NCI-H345 treated with DMSO at 0.1 percent for 48 hours (cell line): Measurements from ENCODE around the gene TRIO.
A peak's percentile ranks its signal among the peaks of the same experiment; 100 is the strongest.

Experiments
- DNase-seq: peaks from one replicate; lab custom pipeline; 2025; ENCODE audit not compliant: unreplicated experiment; lab: John Stamatoyannopoulos, UW

TRIO gene

GRCh38 chr5:14260637-14261036 lies 117.5 kb downstream of the TRIO start:
- no peak for DNase-seq

DNA sequence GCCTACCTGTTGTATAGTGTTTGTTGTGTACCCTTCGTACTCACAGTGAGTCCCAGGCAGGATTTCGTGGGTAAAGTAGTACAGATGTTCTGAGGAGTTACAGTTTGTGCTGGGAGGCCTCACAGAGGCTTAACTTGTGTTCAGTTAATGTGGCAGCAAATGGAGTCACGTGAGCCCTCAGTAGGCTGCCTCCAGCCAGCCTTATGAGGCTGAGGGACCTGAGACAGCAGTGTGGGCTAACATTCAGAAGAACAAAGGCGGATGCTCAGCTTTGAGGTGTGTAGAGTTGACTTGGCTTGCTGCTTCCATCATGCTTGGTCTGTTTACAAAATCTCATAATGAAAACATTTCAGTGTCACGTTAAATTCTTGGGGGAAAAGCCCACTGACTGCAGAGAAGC lies 118.1 kb downstream of the TRIO start:
- DNase-seq: no peak

DNA sequence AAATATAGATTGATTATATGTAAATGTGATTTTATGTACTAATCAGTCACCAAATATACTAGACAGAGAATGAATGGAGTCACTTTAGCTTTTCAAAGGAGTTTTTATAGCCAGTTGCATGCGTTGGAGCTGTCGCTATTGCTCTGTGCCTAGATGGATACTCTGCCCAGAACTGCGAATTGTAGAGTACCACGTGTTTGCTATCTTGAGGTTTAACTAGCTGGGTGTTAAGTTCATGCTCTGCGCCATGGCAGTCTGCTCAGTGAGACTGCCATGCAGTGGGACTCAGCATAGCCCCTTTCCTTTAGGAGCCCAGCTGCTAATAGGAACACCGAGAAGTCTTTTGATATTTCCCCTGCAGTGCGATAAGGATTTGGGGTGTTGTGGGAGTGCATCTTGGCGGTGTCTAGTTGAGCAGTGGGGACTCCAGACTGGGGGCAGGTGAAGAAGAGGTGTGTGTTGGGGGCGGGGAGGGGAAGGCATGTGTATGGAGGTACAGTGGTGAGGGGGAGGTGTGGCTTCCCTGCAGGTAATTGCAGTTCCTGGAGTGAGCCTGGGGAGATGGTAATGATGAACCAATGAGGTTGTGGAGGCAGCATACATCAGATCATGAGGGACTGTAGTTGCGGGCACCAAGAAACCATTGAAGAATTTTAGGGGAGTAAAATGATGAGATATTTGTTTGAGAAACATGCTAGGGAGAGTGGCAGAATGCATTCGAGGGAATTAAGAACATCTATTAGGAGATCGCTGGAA lies 118.9 kb downstream of the TRIO start:
- no peak for DNase-seq

DNA sequence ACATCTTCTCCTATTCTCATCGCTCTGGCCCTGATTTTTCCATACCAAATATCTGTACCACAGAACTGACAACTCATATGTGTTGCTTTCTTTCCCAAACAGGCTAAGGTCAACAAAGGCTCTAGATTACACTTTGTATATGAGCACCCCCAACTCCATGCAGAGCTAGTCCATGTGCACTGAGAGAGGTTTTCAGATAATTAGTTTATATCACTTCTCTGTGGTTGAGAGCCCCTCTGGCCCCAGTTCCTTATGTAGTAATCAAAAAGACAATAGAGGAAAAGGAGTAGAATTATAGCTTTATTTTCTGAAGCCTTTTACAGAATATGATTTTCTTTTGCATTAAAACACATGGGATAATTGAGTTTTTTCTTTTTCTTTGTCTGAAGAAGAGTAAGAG lies 120.0 kb downstream of the TRIO start:
- no peak for DNase-seq

DNA sequence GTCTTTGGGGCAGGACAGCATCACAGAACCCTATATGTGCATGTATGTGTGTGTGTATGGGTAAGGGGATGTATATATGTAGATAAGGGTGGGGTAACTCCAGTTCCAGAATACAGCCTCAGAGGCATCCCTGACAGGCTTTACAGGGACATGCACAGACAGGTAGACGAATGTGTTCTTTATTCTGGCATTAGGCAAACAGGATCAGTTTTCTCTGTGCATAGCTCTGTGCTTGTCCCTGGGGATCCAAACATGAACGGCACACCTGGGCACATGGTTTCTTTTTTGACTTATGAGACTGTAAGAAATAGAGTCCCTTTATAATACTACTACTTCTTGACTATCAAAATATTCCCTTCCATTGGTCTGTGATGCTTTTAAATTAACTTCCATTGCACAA lies 120.6 kb downstream of the TRIO start:
- DNase-seq: peak; percentile 72

DNA sequence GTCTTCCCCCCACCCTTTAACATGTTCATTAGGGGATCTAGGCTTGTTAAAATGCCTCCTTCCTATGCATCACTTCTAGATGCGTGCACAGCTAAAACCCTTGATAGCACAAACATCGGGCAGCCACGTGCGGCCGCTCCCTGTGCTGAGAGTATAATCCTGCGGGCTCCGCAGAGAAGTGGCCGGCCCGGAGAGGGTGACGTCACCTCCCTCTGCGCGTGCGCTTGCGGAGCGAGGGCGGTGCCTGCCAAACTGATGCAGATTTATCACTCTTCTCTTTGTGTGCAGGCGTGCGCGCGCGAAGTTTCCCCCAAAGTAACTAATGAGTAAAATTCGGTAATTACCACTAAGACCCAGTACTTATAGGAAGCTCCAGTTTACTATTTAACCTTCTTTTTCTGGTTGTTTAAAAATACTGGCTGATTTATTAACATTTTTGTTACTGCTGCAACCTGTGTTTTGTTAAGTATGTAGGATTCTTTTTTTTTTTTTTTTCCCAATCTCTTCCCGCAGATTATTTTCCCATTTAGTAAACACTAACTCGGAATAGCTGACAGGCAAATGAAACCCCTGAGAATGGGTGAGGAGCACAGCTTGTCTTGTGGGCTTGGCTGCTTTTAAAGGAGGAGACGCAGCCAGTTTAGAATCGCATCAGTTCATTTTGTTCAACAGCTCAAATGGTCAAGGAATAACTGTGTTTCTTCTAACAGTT lies 121.6 kb downstream of the TRIO start:
- DNase-seq: peak; percentile 87

GRCh38 chr5:14265570-14265969 lies 122.4 kb downstream of the TRIO start:
- no peak for DNase-seq

DNA sequence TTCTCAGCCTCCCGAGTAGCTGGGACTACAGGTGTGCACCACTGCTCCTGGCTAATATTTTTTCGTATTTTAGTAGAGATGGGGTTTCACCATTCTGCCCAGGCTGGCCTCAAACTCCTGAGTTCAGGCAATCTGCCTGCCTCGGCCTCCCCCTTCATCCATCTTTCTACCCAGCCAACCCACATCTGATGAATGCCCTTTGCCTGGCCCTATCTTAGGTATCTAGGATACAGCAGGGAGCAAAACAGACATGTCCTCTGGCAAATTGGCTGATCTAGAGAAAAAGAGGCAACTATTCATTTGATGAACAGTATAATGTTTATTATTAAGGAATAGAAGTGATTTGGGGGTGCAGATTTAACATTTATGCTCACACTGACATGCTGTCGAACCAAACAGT lies 123.0 kb downstream of the TRIO start:
- no peak for DNase-seq

GRCh38 chr5:14266686-14267085 lies 123.5 kb downstream of the TRIO start:
- no peak for DNase-seq

DNA sequence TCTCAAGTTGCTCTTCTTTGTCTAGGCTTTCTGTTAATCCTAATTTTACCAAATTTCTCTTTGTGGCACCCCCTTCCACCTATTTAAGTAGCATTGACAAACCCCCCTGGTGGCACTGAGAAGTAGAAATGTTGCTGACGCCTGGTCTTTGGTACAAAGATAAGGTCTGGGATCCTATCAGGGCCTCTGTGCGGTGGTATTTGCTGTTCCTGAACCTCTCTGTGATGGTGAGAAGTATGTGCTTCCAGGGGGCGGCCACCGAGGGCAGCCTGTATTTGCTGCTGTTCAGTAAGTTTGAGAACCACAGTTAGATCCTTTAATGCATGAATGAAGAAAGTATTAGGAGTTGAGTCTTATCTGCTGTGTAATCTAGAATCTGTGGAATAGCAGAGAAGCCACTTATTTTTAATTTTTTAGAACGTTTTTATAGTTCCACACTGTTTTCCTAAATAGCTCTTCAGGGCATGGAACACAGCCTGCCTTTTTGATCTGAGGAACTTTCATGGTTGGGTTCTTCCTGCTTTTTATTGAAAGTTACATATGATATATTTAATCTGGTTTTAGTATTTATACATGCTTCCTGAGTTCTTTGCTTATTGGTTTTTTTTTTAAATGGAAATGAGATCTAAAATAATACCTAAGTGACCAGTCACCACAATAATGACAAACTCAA lies 124.2 kb downstream of the TRIO start:
- no peak for DNase-seq

DNA sequence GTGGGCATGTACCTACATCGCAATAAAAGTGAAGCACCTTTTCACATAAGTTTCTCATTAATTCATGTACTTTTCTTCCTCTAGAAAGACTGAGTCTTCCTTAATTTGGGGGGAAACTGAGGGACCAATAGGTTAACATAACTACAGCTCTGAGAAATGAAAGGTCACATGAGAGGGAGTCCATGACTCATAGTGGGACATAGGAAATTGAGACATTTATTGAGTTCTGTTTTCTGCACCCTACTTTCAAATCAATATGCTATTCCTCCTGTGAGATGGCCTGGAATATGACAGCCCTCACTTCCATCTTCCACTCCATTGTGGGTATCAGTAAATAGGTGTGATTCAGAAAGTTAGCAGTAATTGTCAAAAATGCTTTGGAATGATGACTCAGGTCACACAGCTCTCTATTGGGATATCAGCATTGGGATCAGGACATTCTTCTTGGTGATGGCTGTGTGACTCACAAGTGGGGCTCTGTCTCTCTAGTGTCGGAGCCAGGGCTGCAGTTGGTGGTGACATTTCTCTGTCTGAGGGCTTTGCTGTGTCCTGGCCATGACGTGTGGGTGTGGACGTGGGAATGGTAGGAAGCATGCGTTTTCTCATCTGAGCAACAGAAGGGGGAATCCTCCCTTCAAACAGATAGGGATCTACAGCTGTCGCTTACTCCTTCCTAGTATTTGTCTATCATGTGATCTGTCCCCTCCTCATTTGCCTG lies 125.0 kb downstream of the TRIO start:
- DNase-seq: no peak

- DNase-seq: no peak
Observed at GRCh38 chr5:14268738-14269137, 125.6 kb downstream of the TRIO start.

DNA sequence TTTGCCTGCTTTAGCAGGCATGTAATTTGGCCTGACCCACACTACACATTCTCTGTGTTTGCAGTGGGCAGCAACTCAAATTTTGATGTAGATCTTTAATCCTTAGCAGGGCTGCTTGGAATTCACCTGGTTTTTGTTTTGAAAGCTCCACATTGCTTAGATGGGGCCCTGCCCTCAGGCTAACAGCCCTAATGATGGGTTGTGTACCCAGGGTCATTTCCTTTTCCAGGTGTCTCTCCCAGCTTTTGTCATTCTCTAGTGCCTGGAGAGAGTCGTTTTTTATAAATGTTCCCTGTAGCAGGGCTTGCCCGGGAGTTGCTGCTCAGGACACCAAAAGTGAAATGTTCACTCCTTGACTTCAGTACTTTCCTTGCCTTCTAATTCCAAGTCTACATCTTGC lies 126.3 kb downstream of the TRIO start:
- no peak for DNase-seq

GRCh38 chr5:14270209-14270702 lies 127.1 kb downstream of the TRIO start:
- peak; percentile 38 for DNase-seq

DNA sequence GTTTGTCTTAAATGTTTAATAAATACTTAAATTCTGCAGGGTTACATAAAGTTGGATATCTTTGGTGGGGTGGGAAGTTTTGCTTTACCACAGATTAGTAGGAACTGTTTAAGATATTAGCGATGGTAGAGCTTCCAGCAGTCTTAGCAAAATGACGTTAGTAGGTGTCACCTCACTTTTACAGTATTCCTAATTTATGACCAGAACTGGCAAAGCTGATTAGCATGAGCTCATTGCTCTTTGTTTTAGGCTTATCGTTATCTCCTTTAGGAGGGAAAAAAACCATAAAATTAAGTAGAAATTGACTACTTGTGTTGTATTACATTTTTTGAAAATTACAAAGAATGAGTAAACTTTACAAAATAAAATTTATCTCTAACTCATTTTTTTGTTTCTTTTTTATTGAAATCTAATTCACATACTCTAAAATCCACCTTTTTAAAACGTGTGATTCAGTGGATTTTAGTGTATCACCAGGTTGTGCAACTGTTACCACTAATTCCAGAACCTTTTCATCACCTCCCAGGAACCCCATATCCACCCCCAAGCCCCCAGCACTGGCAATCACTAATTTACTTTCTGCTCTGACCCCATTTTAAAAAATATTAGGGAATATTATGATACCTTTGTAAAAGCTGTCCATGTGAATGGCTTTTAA lies 129.5 kb downstream of the TRIO start:
- DNase-seq: no peak

- DNase-seq: no peak
Observed at GRCh38 chr5:14273207-14273767, 130.1 kb downstream of the TRIO start.

- DNase-seq: no peak
Observed at GRCh38 chr5:14276380-14276779, 133.2 kb downstream of the TRIO start.

- no peak for DNase-seq
Observed at GRCh38 chr5:14277385-14278320, 134.5 kb downstream of the TRIO start.

DNA sequence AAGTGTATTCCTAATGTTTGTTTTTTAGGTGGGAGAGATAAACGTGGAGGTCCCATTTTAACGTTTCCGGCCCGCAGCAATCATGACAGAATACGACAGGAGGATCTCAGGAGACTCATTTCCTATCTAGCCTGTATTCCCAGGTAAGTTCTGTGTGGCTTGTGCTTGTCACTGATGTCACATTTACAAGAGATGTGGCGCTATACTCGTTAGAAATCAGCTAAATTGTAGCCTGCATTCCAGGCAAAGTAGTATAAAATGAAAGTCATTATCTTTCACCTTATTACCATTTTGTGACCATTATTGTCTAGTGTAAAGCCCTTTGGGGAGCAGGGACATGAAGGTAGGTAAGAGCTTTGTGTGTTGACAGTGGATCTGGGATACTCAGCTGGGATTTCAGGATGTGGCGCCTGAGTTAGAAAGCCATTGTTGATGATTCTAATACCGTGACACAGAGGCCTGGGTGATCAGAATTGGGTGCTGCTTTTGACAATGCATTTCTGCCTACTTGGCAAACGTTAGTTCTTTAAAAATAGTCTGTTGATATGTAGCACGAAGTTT lies 137.2 kb downstream of the TRIO start:
- DNase-seq: no peak
